ENCODE measurements around the gene B3GALT6.

DNA sequence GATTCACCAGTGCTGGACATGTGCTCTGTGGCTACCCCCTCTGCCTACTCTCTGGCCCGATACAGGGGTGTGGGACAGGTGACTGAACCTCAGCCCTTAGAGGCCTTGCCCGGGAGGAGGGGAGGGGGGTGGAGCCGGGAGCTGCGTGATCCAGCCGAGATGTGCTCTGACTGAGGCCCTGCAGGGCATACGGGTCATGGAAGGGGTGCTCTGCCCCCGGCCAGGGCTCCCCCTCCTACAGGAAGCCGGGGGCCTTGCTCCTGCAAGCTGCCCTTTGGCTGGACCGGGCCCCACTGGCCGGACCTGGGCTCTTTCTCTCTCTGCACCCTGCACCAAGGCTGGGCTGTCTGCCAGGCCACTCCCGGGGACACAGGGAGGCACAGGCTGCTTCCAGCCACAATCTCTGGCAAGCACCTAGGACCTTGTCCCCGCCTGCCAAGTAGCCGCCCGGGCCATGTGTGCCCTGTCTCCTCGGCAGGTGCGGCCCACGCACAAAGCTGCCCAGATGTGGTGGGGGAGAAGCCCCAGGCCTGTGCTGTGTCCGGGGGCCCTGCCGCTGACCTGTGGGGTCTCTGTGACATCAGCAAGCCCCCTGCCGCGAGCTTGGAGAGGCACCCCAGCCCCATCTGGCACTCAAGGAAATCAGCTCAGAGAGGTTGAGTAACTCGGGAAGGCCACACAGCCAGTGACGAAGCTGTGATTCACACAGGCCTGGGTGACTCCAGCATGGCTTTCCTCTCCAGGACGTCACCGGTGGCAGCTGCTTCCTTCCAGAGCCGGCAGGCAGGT, 49.7 kb downstream of the B3GALT6 start:
- TF ChIP-seq POLR2A (IDR thresholded peaks at IDR 0.05; ENCODE audit: low read length) (no peak), GATA1 (IDR thresholded peaks at IDR 0.05; ENCODE audit: low read depth, low read length) (no peak)
